Heart left ventricle (tissue), 16 donors: ENCODE data around the gene RAPGEF5. TPM values are rescaled to one million over a fixed set of nuclear protein-coding genes. Genes with fewer than 3 reads are reported as not detected.

Source experiments
- ATAC-seq, 4 donors: fragments of 200-7000 bp; cut with Tn5 transposase; one replicate each; pipeline ENCODE4 v1.9.1; 2020 to 2022; ENCODE audit warnings: moderate library complexity in 4 of 4, mild to moderate bottlenecking in 3 of 4, moderate number of reproducible peaks in 1 of 4
- DNase-seq, 5 donors: peaks; one replicate each; pipeline ENCODE4 v3.0.0-alpha.2; 2020
- H3K27ac ChIP-seq, 12 donors: fragments of 200-600 bp; sonication (generic) in 4 of 12; one replicate each; pipeline versions ENCODE4 v1.5.0 to v1.8.0; 2016 to 2022; ENCODE audit warnings: mild to moderate bottlenecking in 2 of 12
- H3K27me3 ChIP-seq, 9 donors: fragments of 200-600 bp; sonication (generic) in 2 of 9; one replicate each; pipeline versions ENCODE4 v1.5.1 to v1.8.0; 2016 to 2022; ENCODE audit warnings: mild to moderate bottlenecking in 3 of 9
- H3K36me3 ChIP-seq, 9 donors: fragments of 200-600 bp; sonication (generic) in 2 of 9; one replicate each; pipeline versions ENCODE4 v1.5.0 to v1.8.0; 2018 to 2022; ENCODE audit warnings: mild to moderate bottlenecking in 2 of 9
- H3K4me1 ChIP-seq, 12 donors: fragments of 200-600 bp; sonication (generic) in 4 of 12; one replicate each; pipeline versions ENCODE4 v1.5.0 to v1.8.0; 2016 to 2022; ENCODE audit warnings: mild to moderate bottlenecking in 3 of 12
- H3K4me3 ChIP-seq, 12 donors: fragments of 200-600 bp; sonication (generic) in 4 of 12; one replicate each; pipeline versions ENCODE4 v1.5.0 to v1.8.0; 2017 to 2022; ENCODE audit warnings: mild to moderate bottlenecking in 9 of 12, moderate library complexity in 4 of 12
- H3K9me3 ChIP-seq, 12 donors: fragments of 200-600 bp; sonication (generic) in 4 of 12; one replicate each; pipeline versions ENCODE4 v1.5.0 to v1.8.0; 2016 to 2022; ENCODE audit warnings: mild to moderate bottlenecking in 1 of 12
- CTCF ChIP-seq, 12 donors: fragments of 200-600 bp; sonication (generic) in 4 of 12; IDR thresholded peaks; one replicate each; pipeline versions ENCODE4 v1.5.0 to v1.8.0; 2018 to 2022; ENCODE audit warnings: antibody characterized with exemption in 12 of 12, mild to moderate bottlenecking in 5 of 12
- POLR2A ChIP-seq, 2 donors: fragments of 450-650 bp; IDR thresholded peaks; one replicate each; pipeline ENCODE4 v1.6.1; 2017; ENCODE audit warnings: antibody characterized with exemption in 2 of 2, mild to moderate bottlenecking in 2 of 2, moderate library complexity in 2 of 2
- WGBS, 4 donors: extraction: QIAGEN DNeasy Blood & Tissue Kit in 2 of 4; methylation state at CpG; one replicate each; pipeline versions ENCODE4 v1.1.5 to v1.1.7; 2013 to 2018; 5-methylcytosine and 5-hydroxymethylcytosine counted together
- intact Hi-C, 10 donors: fragments of 100-400 bp; cut with DNase I; formaldehyde crosslinking; loops; one replicate each; pipeline versions ENCODE4 v1.11.1 to v1.14.2; 2022
- polyA plus RNA-seq, 2 donors: library from polyadenylated mRNA; stranded (reverse); fragments of 200-250 nt; gene quantifications; one replicate each; pipeline ENCODE4 v1.2.3, GENCODE V29; 2013
- total RNA-seq, 9 donors: library from RNA; depleted of rRNA in 2 of 9; stranded (reverse); fragments of >200 nt in 2 of 9; fragmentation: NEBNext Ultra II Directional in 3 of 9; extraction: Animal tissue kit (Norgen Biotek cat#: 25700) in 3 of 9; gene quantifications; one replicate each; pipeline versions ENCODE4 v1.1.0 to v1.2.4, GENCODE V29; 2016 to 2023
- donor health status: ischemic (EF 13 %, LVEDD 7.1; RV severe dilation, severe dysfunction).
- donor health status: healthy with polysubstance abuse.
- donor health status: DM: no; HTN: yes; CAD: no.
- donor health status: DM: no; HTN: no; CAD: no.
- donor health status: ischemic (EF 25% LVEDD 6.9; RV normal size, moderate dysfunction).
- donor health status: ischemic (EF 25% LVEDD 5.7; RV mildly dilated, moderate dysfunction).
- donor health status: healthy.
- donor health status: DM: yes; HTN: yes; CAD: no.
- donor health status: ischemic (EF 35%, LVEDD 5.7; RV mildly dilated, moderate dysfunction).
- donor health status: nonischemic (EF 11% LVEDD 7.7; RV severe dilation, severe dysfunction).
- donor health status: DM: yes; HTN: yes; CAD: no.
- donor health status: PGD.
- donor health status: ischemic (EF 29% LVEDD 5.4; RV normal size, mild dysfunction).
- donor health status: nonischemic (EF 23%, LVEDD 6.1; RV moderate dilation, normal function).

Gene RAPGEF5
- total and polyA plus RNA-seq, 11 donors = 3.9 to 37.9 (median 15.3) TPM

- intact Hi-C loops = no loop called here
- Histone ChIP-seq H3K9me3 (no peaks in the 10 kb centered on the region), H3K4me1 (peaks cover 0 to 11% (median 0%) of the 10 kb centered on the region in 12 donors), H3K36me3 (no peaks in the 10 kb centered on the region), H3K4me3 (no peak overlapping the region), H3K27ac (no peak overlapping the region), H3K27me3 (no peaks in the 10 kb centered on the region)
- no peak for DNase-seq
- ATAC-seq = no peak
- 92 to 98% (median 94%) methylated on average over 3 of the region's 3 CpGs for WGBS, 4 donors
- no peak for TF ChIP-seq POLR2A (IDR thresholded peaks at IDR 0.05)
These were observed 118.3 kb downstream of the RAPGEF5 start for GRCh38 chr7:22238354-22239311.

- Histone ChIP-seq H3K36me3 (no peaks in the 10 kb centered on the region), H3K4me1 (peaks cover 0 to 11% (median 0%) of the 10 kb centered on the region in 12 donors), H3K27me3 (no peaks in the 10 kb centered on the region), H3K27ac (no peak overlapping the region), H3K4me3 (no peak overlapping the region), H3K9me3 (no peaks in the 10 kb centered on the region)
- ATAC-seq (no peak), DNase-seq (no peak)
- TF ChIP-seq CTCF (IDR thresholded peaks at IDR 0.05) (no peak), POLR2A (IDR thresholded peaks at IDR 0.05) (no peak)
- 91 to 100% (median 98%) methylated on average over 2 of the region's 2 CpGs for WGBS, 4 donors
- intact Hi-C loops = no loop called here
These were observed 121.8 kb downstream of the RAPGEF5 start for GRCh38 chr7:22235134-22235533.

DNA sequence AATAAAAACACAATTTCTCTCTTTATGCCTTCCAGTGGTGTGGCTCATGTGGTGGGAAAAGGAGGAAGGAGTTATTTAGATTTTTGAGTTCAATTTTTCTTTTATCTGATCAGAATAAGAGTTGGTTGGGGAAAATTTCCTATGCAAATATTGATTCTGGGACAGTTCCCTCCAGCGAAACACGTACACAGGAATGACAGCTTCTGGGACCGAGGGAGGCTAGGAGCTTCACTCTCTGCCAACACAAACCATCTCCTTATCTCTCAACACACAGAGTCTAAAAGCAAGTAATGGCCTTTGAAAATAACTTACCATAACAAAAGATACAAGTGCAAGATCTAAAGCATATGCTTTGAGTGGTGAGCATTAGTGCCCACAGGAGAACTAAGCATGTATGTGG lies 122.7 kb downstream of the RAPGEF5 start:
- ATAC-seq = peak in 2 of 4 donors; percentile 68 to 70
- TF ChIP-seq CTCF (IDR thresholded peaks at IDR 0.05) = no peak
- TF ChIP-seq POLR2A (IDR thresholded peaks at IDR 0.05) = no peak
- no peaks in the 10 kb centered on the region for H3K27me3 ChIP-seq
- 38 to 59% (median 44%) methylated on average over 3 of the region's 3 CpGs for WGBS, 4 donors
- no peak for DNase-seq
- H3K9me3 ChIP-seq = no peaks in the 10 kb centered on the region
- no peak overlapping the region for H3K4me3 ChIP-seq
- H3K36me3 ChIP-seq = no peaks in the 10 kb centered on the region
- intact Hi-C loops = no loop called here
- peaks cover 0 to 11% (median 0%) of the 10 kb centered on the region in 12 donors for H3K4me1 ChIP-seq
- H3K27ac ChIP-seq = no peak overlapping the region

DNA sequence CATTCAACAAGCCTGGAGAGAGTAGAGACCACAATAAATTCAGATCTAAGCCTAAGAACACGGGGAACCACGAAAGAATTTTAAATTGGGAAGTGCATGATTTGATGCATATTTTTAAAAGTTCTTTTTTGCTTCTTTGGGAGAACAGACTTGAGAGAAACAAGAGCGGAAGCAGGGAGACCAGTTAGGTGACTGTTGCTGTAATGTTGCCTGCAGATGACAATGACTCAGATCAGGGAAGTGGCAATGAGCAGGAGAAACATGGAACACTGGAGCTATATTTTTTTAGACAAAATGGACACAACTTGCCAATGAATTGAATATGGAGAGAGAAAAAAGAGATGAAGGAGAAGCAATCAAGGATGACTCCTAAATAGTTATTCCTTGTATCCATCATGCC lies 125.1 kb downstream of the RAPGEF5 start:
- H3K4me3 ChIP-seq = no peak overlapping the region
- H3K9me3 ChIP-seq = no peaks in the 10 kb centered on the region
- TF ChIP-seq CTCF (IDR thresholded peaks at IDR 0.05) = no peak
- TF ChIP-seq POLR2A (IDR thresholded peaks at IDR 0.05) = no peak
- WGBS, 4 donors = 95 to 97% (median 96%) methylated on average over 3 of the region's 3 CpGs
- H3K4me1 ChIP-seq = peaks cover 0 to 11% (median 0%) of the 10 kb centered on the region in 12 donors
- no peak overlapping the region for H3K27ac ChIP-seq
- DNase-seq (no peak), ATAC-seq (no peak)
- intact Hi-C loops = loop anchor here in 1 of 10 donors (2.0 kb wide), 1 partner anchor 17 kb away; no protein-coding TSS in a partner anchor
- H3K36me3 ChIP-seq = no peaks in the 10 kb centered on the region
- H3K27me3 ChIP-seq = no peaks in the 10 kb centered on the region
